Measurements from ENCODE around the gene FGGY. TPM values are rescaled to one million over a fixed set of nuclear protein-coding genes. Genes with fewer than 3 reads are reported as not detected.
A peak's percentile ranks its signal among the peaks of the same experiment; 100 is the strongest.
"Not testable (repeated sequence)": the region's sequence is repeated elsewhere in the genome, so short reads cannot be mapped to it uniquely, and the experiment has no call there.

Gene FGGY, protein sequence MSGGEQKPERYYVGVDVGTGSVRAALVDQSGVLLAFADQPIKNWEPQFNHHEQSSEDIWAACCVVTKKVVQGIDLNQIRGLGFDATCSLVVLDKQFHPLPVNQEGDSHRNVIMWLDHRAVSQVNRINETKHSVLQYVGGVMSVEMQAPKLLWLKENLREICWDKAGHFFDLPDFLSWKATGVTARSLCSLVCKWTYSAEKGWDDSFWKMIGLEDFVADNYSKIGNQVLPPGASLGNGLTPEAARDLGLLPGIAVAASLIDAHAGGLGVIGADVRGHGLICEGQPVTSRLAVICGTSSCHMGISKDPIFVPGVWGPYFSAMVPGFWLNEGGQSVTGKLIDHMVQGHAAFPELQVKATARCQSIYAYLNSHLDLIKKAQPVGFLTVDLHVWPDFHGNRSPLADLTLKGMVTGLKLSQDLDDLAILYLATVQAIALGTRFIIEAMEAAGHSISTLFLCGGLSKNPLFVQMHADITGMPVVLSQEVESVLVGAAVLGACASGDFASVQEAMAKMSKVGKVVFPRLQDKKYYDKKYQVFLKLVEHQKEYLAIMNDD
- total RNA-seq (ENCODE audit: insufficient read depth, low replicate concordance): 34.4 TPM

DNA sequence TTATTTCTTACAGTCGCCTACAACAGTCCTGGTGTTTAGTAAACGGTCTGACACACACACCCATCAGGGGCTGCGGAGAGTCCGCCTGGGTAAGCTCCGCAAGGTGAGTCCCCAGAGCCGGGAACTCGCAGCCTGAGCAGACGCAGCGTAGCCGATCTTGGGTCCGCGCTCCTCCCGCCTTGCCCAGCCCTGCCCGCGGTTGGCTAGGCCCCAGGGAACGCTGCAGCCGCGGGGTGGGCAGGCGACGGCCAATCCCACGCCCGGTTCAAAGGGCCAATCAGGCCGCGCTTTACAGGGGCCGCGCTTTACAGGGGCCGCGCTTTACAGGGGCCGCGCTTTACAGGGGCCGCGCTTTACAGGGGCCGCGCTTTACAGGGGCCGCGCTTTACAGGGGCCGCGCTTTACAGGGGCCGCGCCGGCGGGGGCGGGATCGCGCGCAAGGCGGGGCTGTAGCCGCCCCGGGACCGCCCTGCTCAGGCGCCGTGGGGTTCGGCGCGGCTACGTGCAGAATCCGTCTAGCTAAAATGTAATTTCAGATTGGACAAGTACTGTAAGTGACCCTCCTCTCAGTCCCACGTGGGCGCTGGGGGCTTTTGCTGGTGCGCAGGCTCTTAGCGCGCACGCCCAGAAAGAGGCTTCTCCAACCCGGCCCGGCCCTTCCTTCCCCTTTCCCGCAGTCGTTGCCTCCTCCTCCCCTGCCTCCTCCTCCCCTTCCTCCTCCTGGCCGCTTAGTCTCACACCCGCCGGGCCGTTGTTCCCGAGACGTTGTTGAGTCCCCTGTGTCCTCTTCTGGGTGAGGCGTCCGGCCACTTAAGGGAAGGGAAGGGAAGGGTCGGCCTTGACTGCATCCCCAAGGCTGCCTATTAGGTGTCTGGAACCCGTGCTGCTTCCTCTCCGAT is at the start of gene FGGY:
Gene FGGY (plus strand): TSS at position 737 of the 899 bp plus-strand sequence. CDS start 24,456 bp downstream, outside the sequence.
- peak; percentile 100 for DNase-seq (ENCODE audit: low spot score)

DNA sequence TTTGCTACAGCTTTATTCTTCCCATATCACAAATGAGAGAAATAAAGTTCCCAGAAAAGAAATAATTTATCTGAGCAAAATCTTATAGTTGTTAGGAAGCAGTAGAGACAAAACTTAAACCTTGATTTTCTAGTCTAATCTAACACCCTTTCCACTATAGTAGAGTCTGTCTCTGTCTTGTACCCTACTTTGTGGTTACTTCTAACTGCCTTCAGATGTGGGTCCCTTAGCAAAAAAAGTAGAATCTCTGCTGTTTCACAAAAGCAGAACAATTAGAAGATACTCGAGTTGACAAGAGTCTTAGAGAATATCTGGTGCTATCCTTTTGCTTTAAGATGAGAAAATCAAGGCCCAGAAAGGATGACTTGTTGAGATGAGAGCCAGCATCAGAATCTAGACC is 48.1 kb upstream of the FGGY start:
- no peak for DNase-seq (ENCODE audit: low spot score)

DNA sequence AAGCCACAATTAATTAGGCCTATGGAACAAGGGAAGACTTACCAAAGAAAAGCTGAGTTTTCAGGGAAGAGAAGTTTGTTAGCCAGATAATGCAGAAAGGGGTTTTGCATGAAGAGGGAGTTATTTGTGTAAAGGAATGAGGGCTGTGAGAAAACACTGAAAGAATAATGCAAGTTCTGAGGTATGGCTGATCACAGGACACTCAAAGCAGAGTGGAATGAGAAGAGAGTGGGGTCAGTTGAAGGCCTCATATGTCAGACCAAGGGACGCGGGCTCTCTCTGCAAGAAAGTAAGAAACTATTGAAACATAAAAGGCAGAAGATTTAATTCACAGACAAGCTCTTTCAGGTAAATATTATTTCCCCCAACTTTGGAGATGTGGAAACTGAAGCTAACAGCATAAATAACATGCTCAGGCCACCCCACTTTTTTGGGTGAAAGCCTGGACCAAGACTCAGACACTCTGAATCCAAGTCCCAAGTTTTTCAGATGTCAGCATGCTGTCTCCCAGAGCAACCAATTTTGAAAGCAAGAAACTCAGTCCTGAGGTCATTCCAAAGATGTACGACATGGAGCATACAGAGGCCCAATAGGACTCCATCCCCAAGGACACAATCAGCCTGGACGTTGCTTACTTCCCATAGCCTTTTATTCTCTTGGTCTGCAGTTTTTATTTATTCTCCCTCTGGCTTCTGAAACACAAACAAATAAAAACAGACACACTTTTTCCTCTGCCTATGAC is 47.3 kb upstream of the FGGY start:
- no peak for DNase-seq (ENCODE audit: low spot score)

DNA sequence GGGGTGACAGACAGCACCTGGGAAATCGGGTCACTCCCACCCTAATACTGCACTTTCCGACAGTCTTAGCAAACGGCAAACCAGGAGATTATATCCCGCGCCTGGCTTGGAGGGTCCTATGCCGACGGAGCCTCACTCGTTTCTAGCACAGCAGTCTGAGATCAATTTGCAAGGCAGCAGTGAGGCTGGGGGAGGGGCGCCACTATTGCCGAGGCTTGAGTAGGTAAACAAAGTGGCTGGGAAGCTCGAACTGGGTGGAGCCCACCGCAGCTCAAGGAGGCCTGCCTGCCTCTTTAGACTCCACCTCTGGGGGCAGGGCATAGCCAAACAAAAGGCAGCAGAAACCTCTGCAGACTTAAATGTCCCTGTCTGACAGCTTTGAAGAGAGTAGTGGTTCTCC is 45.8 kb upstream of the FGGY start:
- DNase-seq (ENCODE audit: low spot score): not testable (repeated sequence)

DNA sequence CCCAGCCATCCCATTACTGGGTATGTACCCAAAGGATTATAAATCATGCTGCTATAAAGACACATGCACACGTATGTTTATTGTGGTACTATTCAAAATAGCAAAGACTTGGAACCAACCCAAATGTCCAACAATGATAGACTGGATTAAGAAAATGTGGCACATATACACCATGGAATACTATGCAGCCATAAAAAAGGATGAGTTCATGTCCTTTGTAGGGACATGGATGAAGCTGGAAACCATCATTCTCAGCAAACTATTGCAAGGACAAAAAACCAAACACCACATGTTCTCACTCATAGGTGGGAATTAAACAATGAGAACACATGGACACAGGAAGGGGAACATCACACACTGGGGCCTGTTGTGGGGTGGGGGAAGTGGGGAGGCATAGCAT is 40.5 kb upstream of the FGGY start:
- DNase-seq (ENCODE audit: low spot score): not testable (repeated sequence)

DNA sequence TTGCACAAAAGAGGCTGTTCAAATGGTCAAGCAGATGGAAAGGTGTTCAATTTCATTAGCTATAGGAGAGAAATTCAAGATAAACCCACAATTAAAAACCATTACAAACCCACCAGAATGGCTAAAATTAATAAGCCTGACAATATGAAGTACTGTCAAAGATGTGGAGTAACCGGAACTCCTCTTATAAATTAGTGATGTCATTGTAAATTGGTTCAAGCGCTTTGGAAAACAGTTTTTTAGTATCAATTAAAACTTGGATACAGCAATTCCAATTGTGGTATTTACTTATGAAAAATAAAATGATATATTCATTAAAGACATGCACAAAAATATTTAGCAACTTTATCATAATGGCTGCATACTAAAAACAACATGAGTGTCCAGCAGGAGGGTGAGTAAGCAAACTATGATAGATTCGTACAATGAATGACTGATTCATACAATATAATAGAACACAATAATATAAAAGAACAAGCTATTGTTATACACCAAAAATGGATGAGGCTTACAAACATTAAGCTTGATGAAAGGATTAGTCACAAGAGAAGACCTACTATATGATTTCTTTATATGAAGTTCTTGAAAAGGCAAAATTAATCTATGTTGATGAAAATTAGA is 38.4 kb upstream of the FGGY start:
- no peak for DNase-seq (ENCODE audit: low spot score)

DNA sequence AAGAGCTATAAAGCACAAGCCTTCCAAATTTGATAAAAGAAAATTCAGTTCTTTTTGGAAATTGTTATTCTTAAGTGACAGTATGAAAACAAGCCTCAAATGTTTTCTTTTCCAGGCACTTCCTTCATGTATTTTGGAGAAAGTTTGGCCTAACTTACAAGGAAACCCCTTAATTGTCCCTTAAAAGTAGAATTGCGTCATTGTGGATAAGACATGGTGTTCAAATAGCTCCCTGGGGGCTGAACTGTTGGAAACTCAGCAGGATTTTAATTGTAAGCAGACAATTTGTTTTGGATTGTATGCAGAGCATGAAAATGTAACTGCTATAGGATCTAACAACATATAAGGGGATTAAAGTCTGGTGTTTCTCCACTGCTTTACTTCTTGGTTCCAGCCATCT is 35.4 kb upstream of the FGGY start:
- peak; percentile 36 for DNase-seq (ENCODE audit: low spot score)

DNA sequence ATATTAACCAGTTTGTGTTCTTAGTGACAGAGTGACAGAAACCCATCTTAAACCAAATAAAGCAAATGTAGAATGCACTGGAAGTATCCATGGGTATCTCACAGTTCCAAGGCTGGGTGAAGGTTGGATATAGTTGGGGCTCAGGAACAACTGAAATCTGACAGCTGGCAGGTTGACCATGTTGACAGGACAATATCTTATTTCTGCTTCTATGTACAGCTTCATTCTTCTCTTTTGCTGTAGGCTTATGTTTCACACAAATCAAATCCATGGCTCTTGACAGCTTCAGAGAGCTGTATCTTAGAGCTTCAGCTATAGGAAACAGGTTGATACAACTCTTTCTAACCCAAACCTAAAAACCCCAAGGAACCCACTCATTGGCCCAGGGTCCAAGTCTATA is 34.3 kb upstream of the FGGY start:
- DNase-seq (ENCODE audit: low spot score): no peak

DNA sequence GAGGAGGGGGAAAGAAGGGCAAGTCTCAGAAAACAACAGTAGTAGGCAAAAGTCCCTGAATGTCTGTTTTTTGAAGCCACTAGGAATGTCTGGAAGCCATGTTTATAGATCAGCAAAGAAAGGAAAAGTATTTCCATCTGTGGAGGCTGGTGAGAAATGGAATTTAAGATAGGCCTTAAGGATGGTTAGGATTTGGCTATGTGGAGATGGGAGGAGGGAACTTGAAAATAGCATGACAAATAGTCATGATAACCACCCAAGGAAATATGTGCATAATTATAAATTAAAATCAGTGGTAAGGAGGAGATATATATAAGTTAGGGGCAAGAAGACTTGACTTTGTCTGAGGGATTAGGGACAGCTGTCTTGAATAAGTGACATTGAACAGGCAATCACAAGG is 33.8 kb upstream of the FGGY start:
- no peak for DNase-seq (ENCODE audit: low spot score)

DNA sequence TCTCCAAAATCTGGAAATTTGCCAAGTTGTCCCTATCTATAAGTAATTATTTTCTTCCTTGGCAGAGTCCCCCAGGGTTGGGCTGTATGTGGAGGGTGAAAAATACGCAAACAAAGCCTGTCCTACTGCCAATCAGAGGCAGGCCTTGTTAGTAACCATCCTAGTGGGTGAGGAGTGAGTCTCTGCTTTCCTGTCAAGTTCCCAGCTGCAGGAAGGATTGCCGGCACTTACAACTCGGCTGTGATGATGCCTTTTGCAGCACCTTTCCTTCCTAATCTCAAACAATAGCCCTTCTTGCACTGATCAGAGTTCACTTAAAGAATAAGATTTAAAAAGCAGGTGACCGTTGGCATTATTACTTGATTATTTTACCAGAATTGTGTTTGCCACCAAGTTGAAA is 31.3 kb upstream of the FGGY start:
- DNase-seq (ENCODE audit: low spot score): no peak

DNA sequence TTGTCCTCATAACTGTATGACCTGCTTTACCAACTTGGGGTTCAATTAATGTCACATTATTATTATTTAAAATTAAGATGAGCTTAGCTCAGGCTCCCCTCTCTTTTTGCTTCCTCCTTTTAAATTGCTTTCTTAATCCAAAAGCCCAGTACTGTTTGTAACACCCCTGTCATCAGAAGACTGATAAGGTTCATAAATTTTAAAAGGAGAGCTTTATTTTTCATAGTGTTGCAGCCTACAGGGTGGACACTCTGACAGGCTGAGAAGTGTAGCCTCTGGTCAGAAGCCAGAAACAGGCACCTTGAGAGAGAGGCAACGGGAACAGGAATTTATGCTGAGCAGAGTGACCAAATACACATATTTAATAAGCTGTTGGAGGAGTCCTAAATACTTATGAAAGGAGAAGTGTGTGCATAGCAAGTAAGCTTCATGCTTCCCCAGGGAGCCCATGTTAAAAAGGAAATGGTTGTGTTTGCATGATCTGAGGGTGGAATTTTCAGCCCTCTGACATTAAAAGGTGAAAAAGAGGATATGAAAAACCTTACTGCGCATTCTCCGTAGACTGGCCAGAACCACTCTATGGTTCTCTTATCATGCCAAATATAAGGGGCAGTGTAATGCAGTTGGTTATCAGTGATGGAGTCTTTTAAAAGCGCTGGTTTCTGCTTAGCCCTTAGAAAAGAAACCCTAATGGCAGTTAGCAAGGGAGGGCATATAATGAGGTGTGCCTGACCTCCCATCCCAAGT is 30.5 kb upstream of the FGGY start:
- peak; percentile 33 for DNase-seq (ENCODE audit: low spot score)

DNA sequence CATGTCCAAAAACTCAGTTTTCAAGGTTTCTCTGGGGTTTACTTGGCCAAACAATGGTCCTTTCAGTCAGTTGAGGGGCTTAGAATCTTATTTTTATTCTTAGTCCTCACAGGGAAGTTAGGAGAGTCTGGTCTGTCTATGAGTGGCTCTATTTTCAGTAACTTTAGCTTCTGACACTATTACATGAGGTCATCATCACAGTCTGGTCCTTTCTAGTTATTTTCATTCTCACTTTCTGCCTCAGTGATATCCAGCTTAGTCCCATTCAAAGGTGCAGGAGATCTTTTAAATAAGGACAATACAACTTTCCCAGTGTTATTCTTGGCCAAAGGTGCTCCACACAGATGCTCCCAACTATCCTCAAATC is 30.0 kb upstream of the FGGY start:
- DNase-seq (ENCODE audit: low spot score): no peak

DNA sequence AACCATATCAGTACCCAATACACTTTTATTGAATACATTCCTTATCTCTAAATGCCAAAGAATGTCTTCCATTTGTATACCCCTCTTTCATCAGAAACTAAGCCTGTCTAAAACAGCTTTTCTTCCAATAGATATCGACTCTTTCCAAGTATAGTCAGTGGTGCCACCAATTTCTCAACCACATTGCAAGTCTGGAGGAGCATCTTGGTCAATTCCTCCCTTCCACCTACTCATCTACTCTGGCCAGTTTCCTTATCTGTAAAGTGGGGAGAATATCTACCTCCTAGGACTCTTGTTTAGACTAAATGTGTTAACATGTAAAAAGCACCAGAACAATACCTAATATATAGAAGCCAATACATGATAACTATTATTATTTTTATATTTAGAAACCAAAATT is 28.5 kb upstream of the FGGY start:
- DNase-seq (ENCODE audit: low spot score): no peak

DNA sequence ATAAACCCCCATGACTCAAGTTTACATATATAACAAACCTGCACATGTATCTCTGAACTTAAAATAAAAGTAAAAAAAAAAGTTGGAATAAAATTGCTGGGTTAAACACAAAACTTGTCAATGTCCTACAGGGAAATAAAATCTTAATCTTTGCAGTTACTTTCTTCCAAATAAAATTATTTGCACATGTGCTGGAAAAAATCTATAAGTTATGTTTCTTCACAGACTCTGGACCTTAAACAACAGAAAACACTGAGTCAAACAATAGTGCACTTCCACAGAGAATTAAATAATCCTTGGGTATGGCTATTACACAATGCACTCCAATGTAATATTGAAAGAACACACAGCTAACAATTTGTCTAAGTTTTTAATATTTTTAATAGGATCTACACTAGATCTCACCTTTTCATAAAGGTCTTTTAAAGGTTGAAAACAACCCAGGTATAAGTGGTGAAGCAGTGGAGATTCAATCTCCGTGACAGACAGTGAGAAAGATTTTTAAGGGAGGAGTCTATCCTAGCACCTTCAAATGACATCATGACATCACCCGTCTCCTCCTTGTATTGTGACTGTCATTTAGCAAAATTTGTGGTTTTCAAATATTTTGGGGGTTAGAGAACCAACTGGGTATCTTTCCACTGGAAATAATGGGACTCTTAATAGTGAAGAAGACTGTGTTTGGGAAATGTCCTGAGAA is 25.2 kb upstream of the FGGY start:
- DNase-seq (ENCODE audit: low spot score): no peak

DNA sequence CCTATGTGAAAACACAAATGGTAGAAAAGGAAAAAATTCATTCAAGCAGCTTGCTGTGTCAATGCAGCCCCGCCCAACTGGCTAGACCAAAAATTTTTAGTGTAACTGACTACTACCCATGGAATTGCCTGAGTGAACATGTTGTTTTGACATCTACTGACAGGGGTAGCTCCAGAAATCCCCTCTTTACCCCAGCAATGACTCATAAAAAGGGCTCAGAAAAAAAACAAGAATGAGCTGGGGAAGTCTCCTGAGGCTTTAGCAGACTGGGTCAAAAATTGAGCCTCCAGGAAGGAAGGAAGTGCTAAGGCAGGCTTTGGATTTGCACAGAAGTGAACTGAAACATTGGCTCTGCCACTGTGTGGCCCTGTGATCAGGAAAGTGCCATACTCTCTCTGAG is 24.4 kb upstream of the FGGY start:
- DNase-seq (ENCODE audit: low spot score): no peak

DNA sequence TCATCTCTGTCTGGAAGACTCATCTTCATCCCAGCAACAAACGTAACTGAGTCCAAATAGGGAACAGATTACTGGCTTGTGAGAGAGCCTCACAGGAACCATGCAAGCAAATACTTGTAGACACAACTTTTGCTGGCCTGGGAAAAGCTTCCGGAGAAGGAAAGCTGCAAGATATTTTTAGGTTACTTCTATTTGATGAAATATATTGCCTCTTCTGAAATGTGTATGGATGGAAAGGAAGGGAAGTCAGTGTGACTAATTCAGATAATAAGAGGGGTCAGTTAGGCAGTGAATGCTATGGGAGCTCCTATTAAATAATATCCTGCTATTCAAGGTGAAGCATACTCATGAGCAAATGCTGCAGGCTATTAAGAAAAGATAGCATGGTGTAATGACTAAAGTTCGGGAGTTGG is 20.4 kb upstream of the FGGY start:
- peak; percentile 77 for DNase-seq (ENCODE audit: low spot score)

DNA sequence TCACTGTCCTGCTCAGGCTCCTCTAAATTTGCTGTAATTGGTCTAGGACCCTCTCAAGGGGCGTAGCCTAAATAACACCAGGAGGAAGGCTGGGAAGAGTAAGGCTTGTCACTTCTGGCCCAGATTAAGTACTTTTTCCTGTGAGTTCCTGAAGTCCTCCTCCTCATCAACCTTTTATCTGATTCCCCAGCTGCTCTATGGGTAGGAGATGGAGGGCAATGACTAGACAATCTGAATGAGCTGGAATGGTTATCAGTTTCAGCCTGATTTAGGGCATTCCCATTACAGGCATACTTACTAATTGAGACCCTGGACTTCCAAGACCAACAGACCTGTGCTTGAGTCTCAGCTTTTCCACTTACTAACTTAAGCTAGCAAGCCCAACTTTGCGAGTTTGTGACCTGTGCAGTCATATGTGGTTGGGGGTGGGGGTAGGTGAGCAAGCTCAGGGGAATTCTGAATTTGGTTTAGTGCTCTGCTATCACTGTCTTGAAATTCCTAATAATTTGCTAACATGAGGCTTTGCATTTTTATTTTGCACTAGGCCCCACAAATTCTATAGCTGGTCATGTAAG is 18.0 kb upstream of the FGGY start:
- DNase-seq (ENCODE audit: low spot score): no peak

DNA sequence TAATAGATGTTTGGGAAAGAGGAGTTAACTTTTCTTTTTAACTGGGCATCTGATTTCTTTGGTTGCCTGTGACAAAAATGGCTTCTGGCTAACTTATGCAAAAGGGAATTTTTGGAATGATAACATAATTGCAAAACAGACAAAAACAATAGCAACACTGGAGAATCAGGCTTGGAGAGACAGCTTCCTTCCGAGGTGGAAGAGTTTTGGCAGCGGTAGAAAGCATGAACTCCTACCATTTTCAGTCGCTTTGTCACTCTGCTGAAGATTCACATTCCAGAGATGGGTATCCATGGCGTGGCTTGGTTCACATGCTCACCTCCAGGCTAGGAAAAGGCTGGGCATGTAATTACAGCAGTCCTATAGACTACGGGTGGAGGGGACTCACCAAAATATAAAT is 17.2 kb upstream of the FGGY start:
- DNase-seq (ENCODE audit: low spot score): no peak

DNA sequence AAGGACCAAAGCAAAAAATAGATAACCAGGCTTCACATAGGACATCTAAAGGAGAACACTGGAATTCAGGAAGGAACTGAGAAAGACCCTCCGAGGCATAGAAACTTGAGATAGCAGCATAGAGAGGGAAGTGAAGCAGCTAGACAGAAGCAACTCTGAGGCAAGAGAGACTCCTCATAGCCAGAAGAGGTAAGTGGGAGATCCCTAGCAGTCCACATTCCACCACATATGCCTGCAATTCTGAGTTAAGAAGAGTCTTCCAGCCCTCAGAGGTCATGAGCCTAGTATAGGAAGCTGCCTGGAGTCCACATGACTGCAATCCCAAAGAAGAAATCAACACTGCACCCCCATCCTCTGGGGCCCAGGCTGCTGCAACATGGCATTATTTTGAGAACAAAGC is 13.9 kb upstream of the FGGY start:
- no peak for DNase-seq (ENCODE audit: low spot score)

DNA sequence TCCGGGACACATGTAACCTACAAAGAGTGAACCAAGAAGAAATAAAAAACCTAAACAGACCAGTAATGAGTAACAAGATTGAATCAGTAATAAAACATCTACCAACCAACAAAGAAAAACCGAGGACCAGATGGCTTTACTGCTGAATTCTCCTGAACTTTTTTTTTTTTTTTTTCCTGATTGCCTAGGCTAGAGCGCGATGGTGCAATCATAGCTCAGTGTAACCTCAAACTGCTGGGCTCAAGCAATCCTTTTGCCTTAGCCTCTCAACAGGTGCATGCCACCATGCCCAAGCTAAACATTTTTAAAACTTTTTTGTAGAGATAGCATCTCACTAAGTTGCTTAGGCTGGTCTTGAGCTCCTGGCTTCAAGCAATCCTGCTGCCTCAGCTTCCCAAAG is 11.2 kb upstream of the FGGY start:
- DNase-seq (ENCODE audit: low spot score): no peak

Measured in umbilical cord (tissue), 2 donors.